ENCODE measurements around the gene RGS9.
A peak's percentile ranks its signal among the peaks of the same experiment; 100 is the strongest.

Gene RGS9

GRCh38 chr17:65198653-65199382 lies 61.6 kb downstream of the RGS9 start:
- Histone ChIP-seq H3K9me3 (ENCODE audit: control insufficient read depth, low read length) (no peaks in the 10 kb centered on the region), H2AFZ (no peak overlapping the region), H3K36me3 (ENCODE audit: control insufficient read depth, insufficient read depth, low read length) (no peaks in the 10 kb centered on the region), H3K27ac (no peak overlapping the region), H3K4me1 (no peaks in the 10 kb centered on the region), H3K4me3 (ENCODE audit: low read depth, low read length) (no peak overlapping the region), H3K79me2 (no peaks in the 10 kb centered on the region), H3K9ac (no peak overlapping the region), H3K4me2 (ENCODE audit: low read length) (no peak overlapping the region), H3K27me3 (ENCODE audit: control insufficient read depth, insufficient read depth, low read length) (no peaks in the 10 kb centered on the region)
- peak; percentile 88 for TF ChIP-seq CTCF (IDR thresholded peaks at IDR 0.05)

- Histone ChIP-seq H2AFZ (no peak overlapping the region), H3K4me2 (ENCODE audit: low read length) (no peak overlapping the region), H3K79me2 (no peaks in the 10 kb centered on the region), H3K27me3 (ENCODE audit: control insufficient read depth, insufficient read depth, low read length) (no peaks in the 10 kb centered on the region), H3K4me3 (ENCODE audit: low read depth, low read length) (no peak overlapping the region), H3K27ac (no peak overlapping the region), H3K4me1 (no peaks in the 10 kb centered on the region), H3K9me3 (ENCODE audit: control insufficient read depth, low read length) (no peaks in the 10 kb centered on the region), H3K36me3 (ENCODE audit: control insufficient read depth, insufficient read depth, low read length) (no peaks in the 10 kb centered on the region), H3K9ac (no peak overlapping the region)
- TF ChIP-seq CTCF (IDR thresholded peaks at IDR 0.05) = no peak
Observed at GRCh38 chr17:65201331-65201730, 64.2 kb downstream of the RGS9 start.

- Histone ChIP-seq H3K4me2 (ENCODE audit: low read length) (no peak overlapping the region), H3K79me2 (no peaks in the 10 kb centered on the region), H3K4me1 (no peaks in the 10 kb centered on the region), H2AFZ (no peak overlapping the region), H3K27me3 (ENCODE audit: control insufficient read depth, insufficient read depth, low read length) (no peaks in the 10 kb centered on the region), H3K27ac (no peak overlapping the region), H3K9ac (no peak overlapping the region), H3K36me3 (ENCODE audit: control insufficient read depth, insufficient read depth, low read length) (no peaks in the 10 kb centered on the region), H3K4me3 (ENCODE audit: low read depth, low read length) (no peak overlapping the region), H3K9me3 (ENCODE audit: control insufficient read depth, low read length) (no peaks in the 10 kb centered on the region)
- no peak for TF ChIP-seq CTCF (IDR thresholded peaks at IDR 0.05)
Observed at GRCh38 chr17:65202844-65203571, 65.8 kb downstream of the RGS9 start.

GRCh38 chr17:65204001-65204400 lies 66.8 kb downstream of the RGS9 start:
- Histone ChIP-seq H3K79me2 (no peaks in the 10 kb centered on the region), H3K9me3 (ENCODE audit: control insufficient read depth, low read length) (no peaks in the 10 kb centered on the region), H3K36me3 (ENCODE audit: control insufficient read depth, insufficient read depth, low read length) (no peaks in the 10 kb centered on the region), H3K27ac (no peak overlapping the region), H3K9ac (no peak overlapping the region), H3K27me3 (ENCODE audit: control insufficient read depth, insufficient read depth, low read length) (no peaks in the 10 kb centered on the region), H2AFZ (no peak overlapping the region), H3K4me2 (ENCODE audit: low read length) (no peak overlapping the region), H3K4me3 (ENCODE audit: low read depth, low read length) (no peak overlapping the region), H3K4me1 (no peaks in the 10 kb centered on the region)
- TF ChIP-seq CTCF (IDR thresholded peaks at IDR 0.05) = no peak

Measured in parathyroid adenoma (tissue), 2 donors.